ENCODE results near the gene DLGAP1. TPM values are rescaled to one million over a fixed set of nuclear protein-coding genes. Genes with fewer than 3 reads are reported as not detected.

DLGAP1 gene
- polyA plus RNA-seq, 1 of the 3 experiments (the other 2 are of a cell fraction), result not detected

DNA sequence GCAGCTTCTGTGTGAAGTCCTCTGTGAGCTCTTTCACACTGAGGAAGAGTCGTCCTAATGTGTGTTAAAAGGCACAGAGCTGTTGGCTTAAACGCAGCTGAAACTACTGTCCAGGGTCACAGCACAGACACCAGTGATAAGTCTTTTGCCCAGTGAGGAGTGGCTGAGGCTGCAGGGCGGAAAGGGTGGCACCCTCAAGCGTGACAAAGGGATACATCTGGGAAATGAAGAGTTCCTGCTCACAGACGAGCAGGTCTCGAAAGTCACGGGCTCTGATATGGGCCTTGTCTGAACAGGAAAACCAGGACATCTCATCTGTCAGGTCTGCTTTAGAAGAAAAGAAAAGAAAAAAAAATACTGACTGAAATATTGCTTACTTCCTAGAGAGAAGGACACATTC lies 968.6 kb downstream of the DLGAP1 start:
- CTCF ChIA-PET, result interaction anchor here (1.2 to 1.6 kb wide), 3 partner anchors 9 to 108 kb away, joined by 3 to 7 read pairs (median 5); no protein-coding TSS in a partner anchor
- H3K9me2 ChIP-seq, result no peaks in the 10 kb centered on the region
- 90% methylated on average over 7 of the region's 7 CpGs for WGBS (ENCODE audit: low lambda C conversion rate)
- no peaks in the 10 kb centered on the region for H4K20me1 ChIP-seq (ENCODE audit: insufficient read depth)
- no peak for DNase-seq
- H3K27me3 ChIP-seq (ENCODE audit: insufficient read depth), result no peaks in the 10 kb centered on the region
- no peak overlapping the region for H3K4me2 ChIP-seq
- no peak for TF ChIP-seq IRF3 (IDR thresholded peaks at IDR 0.05; ENCODE audit: low read depth, low read length)
- no peak for TF ChIP-seq NFIC (IDR thresholded peaks at IDR 0.05; ENCODE audit: borderline replicate concordance)
- TF ChIP-seq RFX5 (IDR thresholded peaks at IDR 0.05; ENCODE audit: low read length), result no peak
- TF ChIP-seq, protein P1, sequence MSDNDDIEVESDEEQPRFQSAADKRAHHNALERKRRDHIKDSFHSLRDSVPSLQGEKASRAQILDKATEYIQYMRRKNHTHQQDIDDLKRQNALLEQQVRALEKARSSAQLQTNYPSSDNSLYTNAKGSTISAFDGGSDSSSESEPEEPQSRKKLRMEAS (IDR thresholded peaks at IDR 0.05; ENCODE audit: low read depth), result no peak
- TF ChIP-seq SIN3A (IDR thresholded peaks at IDR 0.05; ENCODE audit: borderline replicate concordance, low read depth, low read length), result no peak
- no peak for TF ChIP-seq MEF2A (IDR thresholded peaks at IDR 0.05; ENCODE audit: borderline replicate concordance, low read depth)
- no peak for TF ChIP-seq FOXJ3 (CRISPR knock-in tag; IDR thresholded peaks at IDR 0.05)
- TF ChIP-seq GABPA (IDR thresholded peaks at IDR 0.05; ENCODE audit: low read depth), result no peak
- TF ChIP-seq, protein P2, sequence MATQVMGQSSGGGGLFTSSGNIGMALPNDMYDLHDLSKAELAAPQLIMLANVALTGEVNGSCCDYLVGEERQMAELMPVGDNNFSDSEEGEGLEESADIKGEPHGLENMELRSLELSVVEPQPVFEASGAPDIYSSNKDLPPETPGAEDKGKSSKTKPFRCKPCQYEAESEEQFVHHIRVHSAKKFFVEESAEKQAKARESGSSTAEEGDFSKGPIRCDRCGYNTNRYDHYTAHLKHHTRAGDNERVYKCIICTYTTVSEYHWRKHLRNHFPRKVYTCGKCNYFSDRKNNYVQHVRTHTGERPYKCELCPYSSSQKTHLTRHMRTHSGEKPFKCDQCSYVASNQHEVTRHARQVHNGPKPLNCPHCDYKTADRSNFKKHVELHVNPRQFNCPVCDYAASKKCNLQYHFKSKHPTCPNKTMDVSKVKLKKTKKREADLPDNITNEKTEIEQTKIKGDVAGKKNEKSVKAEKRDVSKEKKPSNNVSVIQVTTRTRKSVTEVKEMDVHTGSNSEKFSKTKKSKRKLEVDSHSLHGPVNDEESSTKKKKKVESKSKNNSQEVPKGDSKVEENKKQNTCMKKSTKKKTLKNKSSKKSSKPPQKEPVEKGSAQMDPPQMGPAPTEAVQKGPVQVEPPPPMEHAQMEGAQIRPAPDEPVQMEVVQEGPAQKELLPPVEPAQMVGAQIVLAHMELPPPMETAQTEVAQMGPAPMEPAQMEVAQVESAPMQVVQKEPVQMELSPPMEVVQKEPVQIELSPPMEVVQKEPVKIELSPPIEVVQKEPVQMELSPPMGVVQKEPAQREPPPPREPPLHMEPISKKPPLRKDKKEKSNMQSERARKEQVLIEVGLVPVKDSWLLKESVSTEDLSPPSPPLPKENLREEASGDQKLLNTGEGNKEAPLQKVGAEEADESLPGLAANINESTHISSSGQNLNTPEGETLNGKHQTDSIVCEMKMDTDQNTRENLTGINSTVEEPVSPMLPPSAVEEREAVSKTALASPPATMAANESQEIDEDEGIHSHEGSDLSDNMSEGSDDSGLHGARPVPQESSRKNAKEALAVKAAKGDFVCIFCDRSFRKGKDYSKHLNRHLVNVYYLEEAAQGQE (IDR thresholded peaks at IDR 0.05; ENCODE audit: low read depth, low read length), result no peak
- TF ChIP-seq ELF1 (IDR thresholded peaks at IDR 0.05), result no peak
- TF ChIP-seq JUND (IDR thresholded peaks at IDR 0.05), result no peak
- TF ChIP-seq SMC3 (IDR thresholded peaks at IDR 0.05; ENCODE audit: low read depth, low read length), result no peak
- no peak for TF ChIP-seq USF2 (IDR thresholded peaks at IDR 0.05; ENCODE audit: borderline replicate concordance, low read depth, low read length)
- TF ChIP-seq, protein P3, sequence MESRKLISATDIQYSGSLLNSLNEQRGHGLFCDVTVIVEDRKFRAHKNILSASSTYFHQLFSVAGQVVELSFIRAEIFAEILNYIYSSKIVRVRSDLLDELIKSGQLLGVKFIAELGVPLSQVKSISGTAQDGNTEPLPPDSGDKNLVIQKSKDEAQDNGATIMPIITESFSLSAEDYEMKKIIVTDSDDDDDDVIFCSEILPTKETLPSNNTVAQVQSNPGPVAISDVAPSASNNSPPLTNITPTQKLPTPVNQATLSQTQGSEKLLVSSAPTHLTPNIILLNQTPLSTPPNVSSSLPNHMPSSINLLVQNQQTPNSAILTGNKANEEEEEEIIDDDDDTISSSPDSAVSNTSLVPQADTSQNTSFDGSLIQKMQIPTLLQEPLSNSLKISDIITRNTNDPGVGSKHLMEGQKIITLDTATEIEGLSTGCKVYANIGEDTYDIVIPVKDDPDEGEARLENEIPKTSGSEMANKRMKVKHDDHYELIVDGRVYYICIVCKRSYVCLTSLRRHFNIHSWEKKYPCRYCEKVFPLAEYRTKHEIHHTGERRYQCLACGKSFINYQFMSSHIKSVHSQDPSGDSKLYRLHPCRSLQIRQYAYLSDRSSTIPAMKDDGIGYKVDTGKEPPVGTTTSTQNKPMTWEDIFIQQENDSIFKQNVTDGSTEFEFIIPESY (IDR thresholded peaks at IDR 0.05; ENCODE audit: borderline replicate concordance, low read depth), result no peak
- H3K4me1 ChIP-seq (ENCODE audit: control insufficient read depth in 1 of 2, insufficient read depth in 2 of 2, low read depth in 1 of 2, low read length in 1 of 2), result no peaks in the 10 kb centered on the region
- H3K4me3 ChIP-seq (ENCODE audit: low read depth in 2 of 2, low read length in 1 of 2), result no peak overlapping the region
- no peaks in the 10 kb centered on the region for H3K36me3 ChIP-seq (replicated peaks in 1 of 2; ENCODE audit: control insufficient read depth in 1 of 2, insufficient read depth in 2 of 2, low read length in 1 of 2)
- no peaks in the 10 kb centered on the region for H3K79me2 ChIP-seq (ENCODE audit: insufficient read depth)
- POLR2A ChIA-PET, result no interaction called here
- no peaks in the 10 kb centered on the region for H3K9me3 ChIP-seq
- no peaks in the 10 kb centered on the region for H3F3A ChIP-seq (replicated peaks; ENCODE audit: insufficient read depth)
- H3K9ac ChIP-seq, result no peak overlapping the region
- H2AFZ ChIP-seq (ENCODE audit: low read depth), result no peak overlapping the region
- no peak overlapping the region for H3K27ac ChIP-seq (ENCODE audit: low read depth in 2 of 2, low read length in 1 of 2)
